Measurements from ENCODE around the gene SGSM2.

SGSM2 gene

DNA sequence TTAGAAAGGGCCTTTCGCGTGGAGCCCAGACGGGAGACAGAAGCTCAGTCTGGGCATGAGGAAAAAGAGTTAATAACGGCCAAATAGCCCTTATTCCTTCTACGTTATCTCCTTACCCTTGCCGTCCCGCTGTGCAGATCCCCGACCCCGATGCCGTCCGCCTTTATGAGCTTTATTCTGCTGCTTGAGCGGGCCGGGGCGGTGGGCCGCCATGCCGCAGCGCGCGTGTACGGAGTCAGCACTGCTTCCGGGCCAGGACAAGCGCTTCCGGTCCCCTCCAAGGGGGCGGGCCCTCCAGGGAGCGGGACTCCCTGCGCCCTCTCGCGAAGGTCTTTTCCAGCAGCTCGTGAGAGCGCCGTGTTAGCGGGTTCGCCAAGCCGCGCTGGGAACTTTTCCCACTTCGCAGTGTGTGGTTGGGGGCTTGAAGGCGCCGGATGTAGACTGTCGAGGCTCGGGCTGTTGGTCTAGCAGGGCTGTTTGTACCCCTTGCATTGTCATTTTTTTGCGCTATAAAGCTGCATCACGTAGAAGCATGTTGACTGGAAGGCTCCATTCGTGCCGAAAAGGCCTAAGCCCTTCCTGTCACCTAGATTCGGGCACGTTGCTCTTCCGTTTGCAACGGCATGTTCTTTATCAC lies 968 bp upstream of the SGSM2 start, which contains the start of gene TSR1:
Gene TSR1 (minus strand): TSS at position 243 of the 637 bp plus-strand sequence. CDS start 30 bp downstream, at position 213.
- DNase-seq (ENCODE audit: low spot score): peak; percentile 92

DNA sequence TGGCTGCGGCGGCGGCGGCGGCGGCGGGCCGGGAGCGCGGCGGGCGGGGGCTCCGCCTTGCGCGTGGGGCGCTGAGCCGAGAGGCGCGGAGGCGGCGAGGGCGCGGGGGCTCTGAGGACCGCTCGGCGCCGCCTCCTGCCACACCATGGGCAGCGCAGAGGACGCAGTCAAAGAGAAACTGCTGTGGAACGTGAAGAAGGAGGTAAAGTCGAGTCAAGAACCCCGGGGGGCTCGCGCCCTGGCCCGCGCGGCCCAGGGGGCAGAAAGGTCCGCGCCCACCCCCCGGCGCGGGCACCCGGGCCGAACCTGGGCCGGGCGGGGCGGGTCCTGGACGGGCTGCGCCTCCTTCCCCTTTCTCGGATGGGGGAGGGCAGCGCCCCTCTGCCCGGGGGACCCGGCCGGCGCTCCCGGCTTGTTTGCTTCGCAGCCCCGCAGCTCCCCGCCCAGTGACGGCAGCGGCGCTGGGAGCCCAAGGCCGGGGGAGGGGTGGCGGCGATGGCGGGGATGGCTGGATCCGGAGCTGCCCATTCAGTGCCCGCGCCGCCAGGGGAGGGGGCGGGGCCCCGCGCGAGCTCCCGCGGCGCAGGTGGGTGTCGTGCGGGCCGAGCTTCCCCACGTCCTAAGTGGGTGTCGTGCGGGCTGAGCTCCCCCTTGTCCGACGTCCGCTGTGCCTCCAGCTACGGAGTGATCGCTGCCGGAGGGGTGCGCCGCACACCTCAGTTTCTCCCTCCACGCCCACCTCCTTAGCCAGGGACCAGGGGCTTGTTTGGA lies 428 bp downstream of the SGSM2 start:
- peak; percentile 31 for DNase-seq (ENCODE audit: low spot score)

DNA sequence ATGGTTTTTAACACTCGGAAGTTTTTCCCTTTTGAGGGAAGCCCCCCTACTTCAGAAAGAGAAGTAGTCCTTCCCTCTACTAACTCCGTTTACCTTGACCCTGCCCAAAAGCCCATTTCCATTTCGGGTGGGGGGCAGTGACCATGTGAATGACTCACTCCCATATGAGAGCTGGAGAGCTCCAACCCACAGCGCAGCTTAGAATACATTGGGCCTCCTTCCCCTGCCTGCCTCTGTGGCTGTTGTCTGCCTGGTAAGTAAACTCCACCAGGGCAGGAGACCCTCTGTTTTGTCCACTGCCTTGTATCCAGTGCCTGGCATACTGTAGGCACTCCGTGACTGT lies 985 bp downstream of the SGSM2 start:
- DNase-seq (ENCODE audit: low spot score): no peak

DNA sequence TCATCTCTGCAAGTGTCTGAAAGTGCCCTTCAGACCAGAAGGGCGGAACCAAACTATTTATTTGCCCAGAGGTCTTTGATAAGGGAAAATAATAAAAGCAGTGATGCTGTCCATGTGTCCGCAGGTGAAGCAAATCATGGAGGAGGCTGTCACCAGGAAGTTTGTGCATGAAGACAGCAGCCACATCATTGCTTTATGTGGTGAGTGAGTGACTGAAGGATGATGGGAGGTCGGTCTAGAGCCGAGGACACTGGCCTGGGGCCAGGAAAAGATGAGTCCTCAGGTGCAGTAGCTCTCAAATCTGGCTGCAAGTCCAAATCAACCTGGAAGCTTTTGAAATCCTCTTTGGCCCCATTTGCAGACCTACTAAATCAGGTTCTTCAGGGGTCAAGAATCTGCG lies 6.1 kb downstream of the SGSM2 start:
- DNase-seq (ENCODE audit: low spot score): no peak

DNA sequence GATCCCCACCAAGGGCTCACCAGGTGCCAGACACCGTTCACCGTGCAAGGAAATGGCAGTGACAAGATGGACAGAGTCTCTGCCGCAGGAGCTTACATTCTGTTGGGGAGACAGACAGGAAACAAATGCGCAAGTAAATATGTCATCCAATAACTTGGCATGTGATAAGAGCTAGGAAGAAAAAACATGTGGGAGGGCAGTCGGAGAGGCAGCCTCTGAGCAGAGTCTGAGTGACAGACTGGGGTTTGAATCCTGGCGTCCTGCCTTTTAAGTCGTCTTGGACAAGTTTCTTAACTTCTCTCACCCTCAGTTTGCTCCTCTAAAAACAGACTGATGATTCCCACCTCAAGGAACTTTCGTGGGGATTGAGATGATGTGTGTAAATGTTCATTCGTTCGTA lies 7.2 kb downstream of the SGSM2 start:
- DNase-seq (ENCODE audit: low spot score): no peak

DNA sequence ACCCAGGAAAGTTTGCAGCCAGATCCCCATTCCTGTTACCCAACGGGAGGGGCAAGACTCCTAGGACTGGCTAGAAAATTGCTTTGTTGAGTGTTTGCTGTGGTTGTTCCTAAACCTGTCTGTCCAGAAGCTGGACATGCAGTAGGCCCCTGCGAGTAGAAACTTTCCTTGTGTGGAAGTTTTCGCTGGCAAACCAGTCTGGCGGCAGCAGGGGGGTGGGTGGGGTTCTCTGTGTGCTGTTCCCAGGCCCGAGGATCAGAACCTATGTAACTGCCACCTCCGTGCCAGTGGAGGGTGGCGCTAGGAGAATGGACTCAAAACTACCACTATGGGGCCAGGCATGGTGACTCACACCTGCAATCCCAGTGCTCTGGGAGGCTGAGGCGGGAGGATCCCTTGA lies 9.2 kb downstream of the SGSM2 start:
- no peak for DNase-seq (ENCODE audit: low spot score)

DNA sequence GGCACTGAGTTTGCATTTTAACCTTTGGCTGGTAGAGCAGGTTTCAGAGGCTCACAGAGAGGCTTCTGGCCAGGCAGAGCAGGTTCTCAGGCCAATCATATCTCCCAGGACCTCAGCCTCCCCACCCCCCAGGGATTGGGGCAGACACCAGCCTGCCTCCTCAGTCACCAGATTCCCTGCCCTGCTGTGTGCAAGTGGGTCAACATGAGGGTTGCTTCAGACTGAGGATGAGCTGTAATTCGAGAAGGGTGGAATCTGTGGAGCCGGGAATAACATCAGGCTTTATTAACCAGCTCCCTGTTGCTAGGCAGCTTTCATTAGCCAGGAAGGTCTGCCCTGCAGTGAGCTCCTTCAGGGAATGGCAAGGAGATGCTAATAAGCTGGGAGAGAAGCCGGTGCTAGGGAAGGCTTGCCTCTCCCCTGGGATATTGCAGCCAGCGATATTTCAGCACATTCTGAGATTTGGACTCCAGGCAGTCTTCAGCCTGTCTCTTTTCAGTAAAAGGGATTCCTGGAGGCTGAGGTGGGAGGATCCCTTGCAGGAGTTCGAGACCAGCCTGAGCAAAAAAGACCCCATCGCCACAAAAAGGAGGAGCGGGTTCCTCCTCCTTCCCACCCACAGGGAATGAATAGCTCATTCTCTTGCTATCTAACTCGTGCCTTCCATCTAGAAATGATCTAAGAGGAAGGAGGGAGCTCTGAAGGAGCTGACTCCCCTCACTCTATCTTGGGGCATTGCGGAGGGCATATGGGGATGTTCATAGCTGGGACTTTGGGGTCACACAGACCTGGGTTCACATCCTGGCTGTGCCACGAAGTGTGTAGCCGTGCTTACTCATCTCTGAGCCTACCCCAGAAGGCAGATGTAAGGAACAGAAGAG lies 10.7 kb downstream of the SGSM2 start:
- DNase-seq (ENCODE audit: low spot score): no peak

DNA sequence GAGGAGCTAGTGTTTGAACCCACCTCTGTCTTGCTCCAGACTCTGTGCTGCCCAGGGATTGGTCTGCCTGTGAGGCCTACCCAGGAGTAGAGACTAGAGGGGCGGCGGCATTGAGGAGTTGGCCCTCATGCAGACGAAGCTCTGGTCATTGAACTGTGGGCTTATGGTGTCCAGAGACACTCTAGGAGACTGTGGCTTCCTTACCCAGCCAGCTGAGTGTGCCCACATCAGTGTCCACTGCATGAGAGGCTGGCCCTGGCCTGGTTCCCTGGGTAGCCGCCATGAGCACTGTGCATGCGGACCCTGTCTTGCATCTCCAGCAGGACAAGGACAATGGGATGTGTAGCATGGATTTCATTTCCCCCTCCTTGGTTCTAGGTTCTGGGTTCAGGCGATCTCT lies 14.0 kb downstream of the SGSM2 start:
- DNase-seq (ENCODE audit: low spot score): no peak

DNA sequence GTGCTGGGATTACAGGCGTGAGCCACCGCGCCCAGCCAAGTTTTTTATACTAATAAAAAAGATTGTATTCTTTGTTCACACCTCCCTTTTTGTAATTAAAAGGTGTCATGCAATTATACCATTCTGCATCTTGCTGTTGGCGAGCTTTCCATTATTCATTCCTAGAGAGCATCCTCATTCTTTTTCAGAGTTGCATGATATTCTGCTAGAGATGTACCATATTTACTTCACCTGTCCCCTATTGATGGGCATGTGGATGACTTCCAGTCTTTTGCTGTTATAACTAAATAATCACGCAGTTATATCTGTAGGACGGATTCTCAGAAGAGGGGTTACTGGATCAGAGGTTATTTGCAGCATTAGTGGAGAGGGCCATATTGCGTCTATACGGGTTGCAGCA lies 17.0 kb downstream of the SGSM2 start:
- DNase-seq (ENCODE audit: low spot score): no peak

DNA sequence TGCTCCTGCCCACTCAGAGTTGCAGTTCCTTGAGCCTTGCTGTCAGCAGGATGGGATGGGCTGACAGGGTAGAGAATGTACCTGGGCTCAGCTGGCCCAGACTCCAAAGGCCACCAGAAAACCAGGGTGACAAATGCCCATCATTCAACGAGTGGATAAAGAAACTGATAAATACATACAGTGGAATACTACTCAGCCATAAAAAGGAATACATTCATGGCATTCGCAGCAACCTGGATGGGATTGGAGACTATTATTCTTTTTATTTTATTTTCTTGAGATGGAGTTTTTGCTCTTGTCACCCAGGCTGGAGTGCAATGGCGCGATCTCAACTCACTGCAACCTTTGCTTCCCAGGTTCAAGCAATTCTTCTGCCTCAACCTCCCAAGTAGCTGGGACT lies 19.9 kb downstream of the SGSM2 start:
- no peak for DNase-seq (ENCODE audit: low spot score)

DNA sequence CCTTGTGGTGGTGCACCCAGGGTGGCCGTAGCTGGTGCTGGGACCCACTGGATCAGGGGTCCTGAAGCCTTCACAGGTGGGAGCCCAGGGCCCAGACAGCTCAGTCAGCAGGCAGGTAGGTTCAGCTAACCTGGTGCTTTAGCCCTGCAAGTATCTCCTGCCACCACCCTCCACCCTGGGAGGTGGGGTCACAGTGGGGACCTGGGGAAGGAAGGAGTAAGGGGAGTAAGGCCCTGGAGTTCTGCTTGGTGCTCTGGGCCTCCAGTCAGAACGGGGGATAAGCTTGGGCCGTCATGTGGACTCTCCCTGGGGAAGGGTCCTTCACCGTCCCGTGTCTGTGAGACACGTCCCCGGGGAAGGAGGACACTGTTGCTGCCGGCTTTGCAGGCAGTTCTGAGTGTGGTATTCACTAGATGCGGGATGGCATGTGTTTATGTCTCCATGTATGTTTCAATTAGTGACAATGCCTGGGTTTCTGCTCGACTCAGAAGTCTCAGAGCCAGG lies 20.7 kb downstream of the SGSM2 start:
- DNase-seq (ENCODE audit: low spot score): no peak

DNA sequence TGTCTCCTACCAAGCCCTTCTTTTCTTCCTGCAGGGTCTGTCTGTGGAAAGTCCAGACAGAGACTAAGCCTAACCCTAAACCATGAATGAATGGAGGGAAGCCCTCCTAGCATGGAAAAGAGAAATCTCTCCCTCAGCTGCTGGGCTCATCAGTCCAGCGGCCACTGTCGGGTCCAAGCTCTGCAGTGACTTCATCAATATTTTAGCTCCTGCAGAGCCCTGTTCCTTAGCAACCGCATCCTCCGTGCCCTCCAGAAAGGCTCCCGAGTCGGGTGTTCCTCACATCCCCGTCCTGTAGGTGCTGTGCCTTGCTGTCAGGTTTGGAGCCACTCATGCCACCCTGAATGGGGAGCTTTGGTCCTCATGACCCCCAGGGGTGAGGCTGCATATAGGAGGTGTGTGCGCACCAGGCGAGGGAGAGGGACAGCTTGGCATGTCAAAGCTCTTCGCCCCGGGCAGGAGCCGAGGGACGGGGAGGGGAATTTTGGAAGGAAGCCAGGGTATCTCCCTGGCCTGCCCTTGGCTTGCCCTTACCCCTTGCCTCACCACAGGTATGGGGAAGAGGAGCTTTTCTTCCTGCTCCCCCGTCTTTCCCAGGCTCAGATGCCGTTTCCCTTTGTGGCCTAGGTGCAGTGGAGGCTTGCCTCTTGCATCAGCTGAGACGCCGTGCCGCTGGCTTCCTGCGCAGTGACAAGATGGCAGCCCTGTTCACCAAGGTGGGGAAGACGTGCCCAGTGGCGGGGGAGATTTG lies 23.9 kb downstream of the SGSM2 start:
- no peak for DNase-seq (ENCODE audit: low spot score)

DNA sequence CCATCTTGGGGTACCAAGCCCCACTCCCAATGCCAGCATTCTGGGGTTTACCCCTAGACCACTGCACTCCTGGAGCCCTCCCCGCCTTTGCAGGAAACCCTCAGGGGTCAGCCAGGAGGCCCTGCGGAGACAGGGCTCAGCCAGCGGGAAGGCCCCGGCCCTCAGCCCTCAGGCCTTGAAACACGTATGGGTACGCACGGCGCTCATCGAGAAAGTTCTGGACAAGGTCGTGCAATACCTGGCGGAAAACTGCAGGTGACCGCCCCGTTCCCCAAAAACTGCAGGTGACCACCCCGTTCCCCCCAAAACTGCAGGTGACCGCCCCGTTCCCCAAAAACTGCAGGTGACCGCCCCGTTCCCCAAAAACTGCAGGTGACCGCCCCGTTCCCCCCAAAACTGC lies 24.7 kb downstream of the SGSM2 start:
- no peak for DNase-seq (ENCODE audit: low spot score)

DNA sequence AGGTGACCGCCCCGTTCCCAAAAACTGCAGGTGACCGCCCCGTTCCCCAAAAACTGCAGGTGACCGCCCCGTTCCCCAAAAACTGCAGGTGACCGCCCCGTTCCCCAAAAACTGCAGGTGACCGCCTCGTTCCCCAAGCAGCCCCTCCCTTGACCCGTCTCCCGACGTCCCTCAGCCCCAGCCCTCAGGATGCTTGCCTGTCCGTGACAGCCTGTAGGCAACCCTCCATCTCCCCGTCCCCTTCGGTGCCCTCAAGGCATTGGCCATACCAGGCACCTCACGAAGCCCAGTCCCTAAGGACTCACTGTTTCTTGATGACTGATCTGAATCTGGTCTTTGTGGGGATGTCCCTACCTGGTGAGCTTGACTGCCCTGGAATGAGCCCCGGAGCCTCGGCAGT lies 25.1 kb downstream of the SGSM2 start:
- DNase-seq (ENCODE audit: low spot score): no peak

DNA sequence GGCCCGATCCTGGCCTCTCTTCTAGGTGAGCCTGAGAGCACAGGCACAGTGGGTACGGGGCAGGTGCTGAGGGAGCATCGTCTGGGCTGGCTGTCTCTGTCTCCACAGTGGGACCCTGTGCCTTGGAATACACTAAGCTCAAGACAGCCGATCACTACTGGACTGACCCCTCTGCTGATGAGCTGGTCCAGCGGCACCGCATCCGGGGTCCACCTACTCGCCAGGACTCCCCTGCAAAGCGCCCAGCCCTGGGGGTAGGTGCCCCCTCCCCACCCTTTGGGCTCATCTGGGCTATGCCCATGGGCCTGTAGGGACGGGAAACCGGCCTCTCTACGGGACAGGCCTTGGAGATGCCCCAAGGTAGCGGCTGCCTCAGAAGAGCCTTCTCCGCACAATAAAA lies 25.6 kb downstream of the SGSM2 start:
- no peak for DNase-seq (ENCODE audit: low spot score)

DNA sequence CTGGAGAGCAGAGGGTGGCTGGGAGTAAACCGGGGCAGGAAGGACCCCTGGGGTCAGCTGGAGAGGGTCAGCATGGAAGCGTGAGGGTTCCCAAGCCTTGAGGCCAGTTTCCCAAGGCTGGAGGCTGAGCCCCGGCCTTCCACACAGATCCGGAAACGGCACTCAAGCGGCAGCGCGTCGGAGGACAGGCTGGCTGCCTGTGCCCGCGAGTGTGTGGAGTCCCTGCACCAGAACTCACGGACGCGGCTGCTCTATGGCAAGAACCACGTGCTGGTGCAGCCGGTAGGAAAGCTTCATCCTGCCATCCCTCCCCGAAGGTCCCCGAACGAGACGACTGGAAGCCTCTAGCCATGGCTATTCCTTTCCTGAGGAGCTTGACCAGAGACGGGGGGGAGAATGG lies 26.0 kb downstream of the SGSM2 start:
- no peak for DNase-seq (ENCODE audit: low spot score)

DNA sequence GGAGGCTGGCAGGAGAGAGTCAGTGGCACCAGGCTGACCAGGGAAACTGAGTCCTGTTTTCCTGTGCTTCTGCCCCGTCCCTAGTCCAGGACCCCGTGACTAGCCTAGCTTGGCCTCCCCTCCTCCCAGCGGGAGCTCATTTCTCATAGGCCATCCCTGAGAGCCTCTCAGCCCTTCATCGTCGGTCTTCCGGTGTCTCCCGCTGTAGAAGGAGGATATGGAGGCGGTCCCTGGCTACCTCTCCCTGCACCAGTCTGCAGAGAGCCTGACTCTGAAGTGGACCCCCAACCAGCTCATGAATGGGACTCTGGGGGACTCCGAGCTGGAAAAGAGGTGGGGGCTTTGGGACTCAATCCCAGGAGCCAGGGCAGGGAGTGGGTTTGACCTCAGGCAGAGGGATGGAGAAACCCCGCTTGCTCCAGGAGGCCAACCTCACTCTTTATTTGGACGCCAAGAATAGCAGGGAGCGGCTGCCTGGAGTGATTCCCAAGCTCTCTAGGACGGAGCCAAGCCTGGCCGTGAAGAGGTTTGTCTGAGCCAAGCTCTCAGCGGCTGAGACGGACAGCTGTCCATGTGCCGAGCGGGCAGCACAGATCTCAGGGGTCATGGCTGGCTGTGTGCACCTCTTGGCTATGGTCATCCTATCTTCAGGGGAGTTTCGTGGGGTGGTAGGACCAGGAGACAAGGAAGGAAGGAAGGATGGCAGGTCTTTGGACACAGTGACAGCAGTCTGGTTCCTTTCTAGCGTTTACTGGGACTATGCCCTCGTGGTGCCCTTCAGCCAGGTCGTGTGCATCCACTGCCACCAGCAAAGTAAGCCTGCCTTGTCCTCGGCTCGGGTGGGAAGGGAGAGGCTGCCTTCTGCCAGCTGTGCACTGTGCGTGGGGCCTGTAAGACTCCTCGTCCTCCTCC lies 26.8 kb downstream of the SGSM2 start:
- no peak for DNase-seq (ENCODE audit: low spot score)

DNA sequence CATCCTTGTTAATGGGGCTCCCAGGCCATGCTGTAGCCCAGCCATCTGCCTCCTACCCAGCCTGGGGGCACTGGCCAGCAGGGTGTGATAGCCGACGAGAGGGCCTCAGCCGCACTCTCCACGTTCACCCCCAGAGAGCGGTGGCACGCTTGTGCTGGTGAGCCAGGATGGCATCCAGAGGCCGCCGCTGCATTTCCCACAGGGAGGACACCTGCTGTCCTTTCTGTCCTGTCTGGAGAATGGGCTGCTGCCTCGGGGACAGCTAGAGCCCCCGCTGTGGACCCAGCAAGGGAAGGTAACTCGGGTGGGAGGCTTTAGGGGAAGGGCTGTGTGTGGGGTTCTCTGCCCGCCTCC lies 27.4 kb downstream of the SGSM2 start:
- DNase-seq (ENCODE audit: low spot score): no peak

DNA sequence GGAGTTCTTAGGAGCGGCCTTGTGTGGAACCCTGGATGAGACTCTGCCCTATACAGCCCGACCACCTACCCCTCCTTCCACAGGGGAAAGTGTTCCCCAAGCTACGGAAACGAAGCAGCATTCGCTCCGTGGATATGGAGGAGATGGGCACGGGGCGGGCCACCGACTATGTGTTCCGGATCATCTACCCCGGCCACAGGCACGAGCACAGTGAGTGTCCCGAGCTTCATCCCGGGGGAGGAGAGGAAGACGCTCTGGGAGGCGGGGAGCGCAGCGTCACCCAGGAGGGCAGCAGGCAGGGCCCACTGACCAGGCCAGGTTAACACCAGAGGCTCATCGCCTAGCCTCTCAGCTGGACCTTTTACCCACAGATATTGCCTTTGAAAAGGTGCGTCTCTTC lies 27.8 kb downstream of the SGSM2 start:
- no peak for DNase-seq (ENCODE audit: low spot score)

DNA sequence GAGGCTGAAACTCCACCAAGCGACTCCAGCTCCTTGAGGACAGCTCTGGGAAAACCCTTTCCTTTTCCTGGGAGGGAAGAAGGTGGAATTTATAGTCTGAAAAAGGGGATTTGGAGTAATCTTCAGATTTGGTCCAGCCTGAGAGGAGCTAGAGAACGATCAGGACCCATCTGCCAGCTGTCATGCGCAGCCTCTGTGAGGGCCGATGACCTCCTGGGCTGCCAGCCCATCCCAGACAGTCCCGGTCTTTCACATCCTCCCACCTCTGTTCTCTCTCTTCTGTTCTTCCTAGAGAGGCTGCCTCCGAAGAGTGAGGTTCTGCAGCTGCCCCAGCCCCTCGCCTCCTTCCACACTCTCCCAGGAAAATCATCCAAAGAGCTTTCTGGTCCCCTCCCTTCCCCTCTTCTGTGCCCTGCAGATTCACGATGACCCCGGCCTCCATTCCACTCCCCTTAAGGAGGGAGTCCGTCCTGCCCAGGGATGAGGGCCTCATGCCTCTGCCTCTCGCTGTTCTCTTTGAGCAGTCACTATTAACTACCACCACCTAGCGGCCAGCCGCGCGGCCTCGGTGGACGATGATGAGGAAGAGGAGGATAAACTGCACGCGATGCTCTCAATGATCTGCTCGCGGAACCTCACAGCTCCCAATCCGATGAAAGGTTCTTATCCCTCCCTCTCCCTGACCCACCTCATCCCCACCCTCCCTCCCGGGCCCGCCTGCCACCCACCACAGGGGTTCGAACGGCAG lies 29.6 kb downstream of the SGSM2 start:
- DNase-seq (ENCODE audit: low spot score): no peak

All from activated CD4-positive, alpha-beta T cell treated with anti-CD3 and anti-CD28 coated beads, Interleukin-2, Interleukin-4, amounts not matched to agents 100 ng/mL and 50 ng/mL, durations not matched to agents 16 hours and 8 hours (primary cell).